Upper lobe of left lung (tissue), 4 donors: Measurements from ENCODE around the gene SPTLC2.

Experiments used
- CTCF ChIP-seq, 6 experiments: fragments of 450-650 bp in 4 of 6; fragments of 200-600 bp in 2 of 6; sonication (generic) in 2 of 6; IDR thresholded peaks; one replicate each; pipeline ENCODE4 v1.5.1; 2016 to 2019; ENCODE audit warnings: antibody characterized with exemption in 6 of 6
- EP300 ChIP-seq, 4 donors: sonication (generic); formaldehyde crosslinking; IDR thresholded peaks; one replicate each; pipeline ENCODE4 v1.5.1; 2017; ENCODE audit warnings: antibody characterized with exemption in 4 of 4, control low read depth in 2 of 4
- POLR2A ChIP-seq, 4 donors: fragments of 450-650 bp; IDR thresholded peaks; one replicate each; pipeline ENCODE4 v1.5.1; 2016 to 2017; ENCODE audit warnings: antibody characterized with exemption in 4 of 4, mild to moderate bottlenecking in 2 of 4
- POLR2AphosphoS5 ChIP-seq, 2 donors: sonication (generic); formaldehyde crosslinking; IDR thresholded peaks; one replicate each; pipeline ENCODE4 v1.5.1; 2017; ENCODE audit warnings: antibody characterized with exemption in 2 of 2

GRCh38 chr14:77543240-77543551, 73.2 kb downstream of the SPTLC2 start:
- TF ChIP-seq POLR2A (IDR thresholded peaks at IDR 0.05): no peak
- no peak for TF ChIP-seq CTCF (IDR thresholded peaks at IDR 0.05)
- no peak for TF ChIP-seq POLR2AphosphoS5 (IDR thresholded peaks at IDR 0.05)
- no peak for TF ChIP-seq EP300 (IDR thresholded peaks at IDR 0.05)
